MM.1S (cell line): ENCODE data around the gene STAT1.

Experiments
- EZH2 ChIP-seq: fragments of 300-600 bp; sonication (generic); optimal IDR thresholded peaks from 2 replicates; pipeline ENCODE3; 2017; ENCODE audit warnings: low read depth, mild to moderate bottlenecking, antibody characterized with exemption, low read length, mixed read lengths
- TF ChIP-seq, protein P1 (sequence below): fragments of 300-600 bp; sonication (generic); IDR thresholded peaks from 2 replicates; pipeline ENCODE4 v1.5.1; 2016; ENCODE audit warnings: antibody characterized with exemption, low read length, mixed read lengths

DNA sequence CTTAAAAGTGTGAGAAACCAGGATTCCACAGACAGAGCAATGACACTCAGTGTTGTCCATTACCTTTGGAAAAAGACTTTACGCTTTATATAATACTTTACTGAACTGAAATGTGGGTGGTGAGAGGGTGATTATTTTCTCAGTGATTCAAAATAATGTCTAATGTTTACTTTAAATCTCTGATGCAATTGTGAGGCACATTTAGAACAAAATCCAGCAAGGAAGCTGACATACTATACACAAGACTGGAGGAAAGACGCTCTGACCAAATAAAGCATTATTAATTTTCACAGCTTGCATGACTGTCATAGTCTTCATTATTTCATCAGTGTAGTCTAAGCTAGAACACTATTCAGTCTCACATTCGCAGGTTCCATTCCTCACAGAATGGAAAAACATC lies 34.1 kb upstream of the STAT1 start:
- TF ChIP-seq, protein P1, sequence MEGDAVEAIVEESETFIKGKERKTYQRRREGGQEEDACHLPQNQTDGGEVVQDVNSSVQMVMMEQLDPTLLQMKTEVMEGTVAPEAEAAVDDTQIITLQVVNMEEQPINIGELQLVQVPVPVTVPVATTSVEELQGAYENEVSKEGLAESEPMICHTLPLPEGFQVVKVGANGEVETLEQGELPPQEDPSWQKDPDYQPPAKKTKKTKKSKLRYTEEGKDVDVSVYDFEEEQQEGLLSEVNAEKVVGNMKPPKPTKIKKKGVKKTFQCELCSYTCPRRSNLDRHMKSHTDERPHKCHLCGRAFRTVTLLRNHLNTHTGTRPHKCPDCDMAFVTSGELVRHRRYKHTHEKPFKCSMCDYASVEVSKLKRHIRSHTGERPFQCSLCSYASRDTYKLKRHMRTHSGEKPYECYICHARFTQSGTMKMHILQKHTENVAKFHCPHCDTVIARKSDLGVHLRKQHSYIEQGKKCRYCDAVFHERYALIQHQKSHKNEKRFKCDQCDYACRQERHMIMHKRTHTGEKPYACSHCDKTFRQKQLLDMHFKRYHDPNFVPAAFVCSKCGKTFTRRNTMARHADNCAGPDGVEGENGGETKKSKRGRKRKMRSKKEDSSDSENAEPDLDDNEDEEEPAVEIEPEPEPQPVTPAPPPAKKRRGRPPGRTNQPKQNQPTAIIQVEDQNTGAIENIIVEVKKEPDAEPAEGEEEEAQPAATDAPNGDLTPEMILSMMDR: no peak
- no peak for TF ChIP-seq EZH2
